Stimulated activated CD8-positive, alpha-beta memory T cell treated with anti-CD3 and anti-CD28 coated beads, Interleukin-12 subunit alpha, Interleukin-12 subunit beta, amount 100 ng/mL, for 24 hours (primary cell): Measurements from ENCODE around the gene GRIK4.

ENCODE experiments used
- DNase-seq: peaks from one replicate; pipeline ENCODE4 v3.0.0-alpha.2; 2020; ENCODE audit errors: extremely low read depth

The GRIK4 gene

GRCh38 chr11:120811731-120812130 is 300.2 kb downstream of the GRIK4 start:
- DNase-seq, result no peak

GRCh38 chr11:120814531-120815318 is 303.2 kb downstream of the GRIK4 start:
- DNase-seq, result no peak

GRCh38 chr11:120815319-120816100 is 304.0 kb downstream of the GRIK4 start:
- DNase-seq, result no peak

GRCh38 chr11:120816176-120816575 is 304.6 kb downstream of the GRIK4 start:
- no peak for DNase-seq

GRCh38 chr11:120816711-120817110 is 305.2 kb downstream of the GRIK4 start:
- DNase-seq, result no peak

GRCh38 chr11:120817158-120817557 is 305.6 kb downstream of the GRIK4 start:
- no peak for DNase-seq

- DNase-seq, result no peak
These were observed 306.5 kb downstream of the GRIK4 start for GRCh38 chr11:120818097-120818496.

- no peak for DNase-seq
These were observed 307.5 kb downstream of the GRIK4 start for GRCh38 chr11:120819003-120819402.

- DNase-seq, result no peak
These were observed 308.2 kb downstream of the GRIK4 start for GRCh38 chr11:120819437-120820365.

GRCh38 chr11:120823159-120823558 is 311.6 kb downstream of the GRIK4 start:
- no peak for DNase-seq

GRCh38 chr11:120824242-120824641 is 312.7 kb downstream of the GRIK4 start:
- no peak for DNase-seq

- DNase-seq, result no peak
These were observed 315.6 kb downstream of the GRIK4 start for GRCh38 chr11:120827198-120827597.

- DNase-seq, result no peak
These were observed 316.3 kb downstream of the GRIK4 start for GRCh38 chr11:120827820-120828219.

- DNase-seq, result no peak
These were observed 317.3 kb downstream of the GRIK4 start for GRCh38 chr11:120828847-120829246.

- DNase-seq, result no peak
These were observed 318.6 kb downstream of the GRIK4 start for GRCh38 chr11:120830085-120830620.

- DNase-seq, result no peak
These were observed 321.1 kb downstream of the GRIK4 start for GRCh38 chr11:120832481-120833238.

- DNase-seq, result no peak
These were observed 323.2 kb downstream of the GRIK4 start for GRCh38 chr11:120834686-120835210.

- peak; percentile 7 for DNase-seq
These were observed 324.2 kb downstream of the GRIK4 start for GRCh38 chr11:120835601-120836228.

- no peak for DNase-seq
These were observed 326.1 kb downstream of the GRIK4 start for GRCh38 chr11:120837696-120838095.

- DNase-seq, result no peak
These were observed 327.7 kb downstream of the GRIK4 start for GRCh38 chr11:120839201-120839600.
